ENCODE measurements around the gene TMEM129.

The TMEM129 gene

DNA sequence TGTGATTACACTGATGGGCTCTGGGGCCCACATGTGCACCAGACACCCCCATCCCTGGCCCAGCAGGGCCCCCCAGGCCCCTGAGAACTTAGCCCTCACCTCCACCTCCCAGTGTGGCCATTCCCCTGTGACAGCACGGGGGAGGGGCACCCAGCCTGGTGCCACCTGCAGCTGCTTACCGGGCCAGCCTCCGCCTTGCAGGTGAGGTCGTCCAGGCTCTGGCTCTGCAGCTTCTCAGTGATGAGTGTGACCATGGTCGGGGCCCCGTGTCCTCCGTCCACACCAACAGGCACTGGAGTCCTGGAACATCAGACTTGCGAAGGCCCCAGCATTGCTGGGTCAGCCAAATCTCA, 52.7 kb downstream of the TMEM129 start:
- TF ChIP-seq, protein P1, sequence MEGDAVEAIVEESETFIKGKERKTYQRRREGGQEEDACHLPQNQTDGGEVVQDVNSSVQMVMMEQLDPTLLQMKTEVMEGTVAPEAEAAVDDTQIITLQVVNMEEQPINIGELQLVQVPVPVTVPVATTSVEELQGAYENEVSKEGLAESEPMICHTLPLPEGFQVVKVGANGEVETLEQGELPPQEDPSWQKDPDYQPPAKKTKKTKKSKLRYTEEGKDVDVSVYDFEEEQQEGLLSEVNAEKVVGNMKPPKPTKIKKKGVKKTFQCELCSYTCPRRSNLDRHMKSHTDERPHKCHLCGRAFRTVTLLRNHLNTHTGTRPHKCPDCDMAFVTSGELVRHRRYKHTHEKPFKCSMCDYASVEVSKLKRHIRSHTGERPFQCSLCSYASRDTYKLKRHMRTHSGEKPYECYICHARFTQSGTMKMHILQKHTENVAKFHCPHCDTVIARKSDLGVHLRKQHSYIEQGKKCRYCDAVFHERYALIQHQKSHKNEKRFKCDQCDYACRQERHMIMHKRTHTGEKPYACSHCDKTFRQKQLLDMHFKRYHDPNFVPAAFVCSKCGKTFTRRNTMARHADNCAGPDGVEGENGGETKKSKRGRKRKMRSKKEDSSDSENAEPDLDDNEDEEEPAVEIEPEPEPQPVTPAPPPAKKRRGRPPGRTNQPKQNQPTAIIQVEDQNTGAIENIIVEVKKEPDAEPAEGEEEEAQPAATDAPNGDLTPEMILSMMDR (IDR thresholded peaks at IDR 0.05; ENCODE audit: insufficient read depth, low read depth, low read length, missing control alignments) = no peak
- H3K4me3 ChIP-seq (ENCODE audit: low read length) = no peak overlapping the region
- DNase-seq (ENCODE audit: low read depth) = no peak

DNA sequence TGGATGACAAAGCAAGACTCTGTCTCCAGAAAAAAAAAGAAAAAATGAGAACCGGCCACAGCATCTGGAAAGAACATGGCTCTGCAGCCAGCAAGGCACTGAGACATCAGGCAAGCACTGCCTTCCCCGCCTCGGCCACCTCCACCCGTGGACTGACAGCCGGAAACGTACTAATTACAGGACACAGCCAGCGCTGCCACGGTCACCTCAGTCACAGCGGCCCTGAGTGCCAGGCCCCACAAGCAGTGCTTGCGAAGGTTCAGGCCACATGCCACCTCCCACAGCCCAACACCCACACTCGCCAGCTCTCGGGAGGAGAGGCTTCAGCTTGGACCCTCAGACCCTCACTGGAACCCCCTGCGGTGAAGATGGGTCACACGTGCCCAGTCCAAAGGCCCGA, 53.9 kb downstream of the TMEM129 start:
- H3K4me3 ChIP-seq (ENCODE audit: low read length) = no peak overlapping the region
- TF ChIP-seq, protein P1 (IDR thresholded peaks at IDR 0.05; ENCODE audit: insufficient read depth, low read depth, low read length, missing control alignments) = no peak
- DNase-seq (ENCODE audit: low read depth) = no peak

DNA sequence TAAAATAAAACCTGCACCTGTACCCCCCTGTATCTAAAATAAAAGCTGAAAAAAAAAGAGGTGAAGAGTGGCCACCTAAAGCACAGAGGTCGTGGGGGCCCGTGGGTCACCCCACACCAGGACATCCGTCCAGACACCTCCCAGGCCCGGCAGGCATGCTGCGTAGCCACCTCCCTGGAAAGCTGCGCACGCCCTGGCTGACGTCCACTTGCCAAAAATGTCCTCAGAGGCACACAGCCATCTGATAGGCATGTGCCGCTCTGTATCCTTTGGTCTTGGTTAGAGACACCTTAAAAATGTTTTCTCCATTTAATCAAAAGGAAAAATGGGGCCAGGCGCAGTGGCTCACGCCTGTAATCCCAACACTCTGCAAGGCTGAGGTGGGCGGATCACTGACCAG, 54.7 kb downstream of the TMEM129 start:
- no peak overlapping the region for H3K4me3 ChIP-seq (ENCODE audit: low read length)
- TF ChIP-seq, protein P1 (IDR thresholded peaks at IDR 0.05; ENCODE audit: insufficient read depth, low read depth, low read length, missing control alignments) = no peak
- no peak for DNase-seq (ENCODE audit: low read depth)
